Raji (cell line): Measurements from ENCODE around the gene TMEM143.

Source experiments
- POLR2A ChIP-seq: IDR thresholded peaks from 2 replicates; pipeline ENCODE4 v1.6.1; 2011; ENCODE audit warnings: low read depth, low read length, control low read depth; ENCODE audit not compliant: insufficient read depth

The TMEM143 gene

DNA sequence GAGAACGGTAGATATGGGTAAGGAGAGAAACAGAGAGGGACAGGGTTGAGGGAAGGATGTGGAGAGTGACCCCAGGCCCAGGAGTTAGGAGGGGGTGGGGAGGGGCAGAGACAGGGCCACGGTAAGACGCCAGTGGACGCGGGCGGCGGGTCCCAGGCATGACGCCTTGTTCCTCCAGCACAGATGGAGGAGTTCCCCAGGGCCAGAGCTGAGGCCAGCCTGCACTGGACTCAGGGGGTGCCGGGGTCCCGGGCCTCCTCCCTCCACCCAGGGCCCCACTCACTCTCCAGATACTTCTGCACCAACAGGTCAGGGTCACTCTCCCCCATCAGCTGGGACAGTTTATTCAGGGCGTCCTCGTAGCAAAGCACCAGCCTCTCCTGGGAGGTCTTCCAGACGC is 60.4 kb downstream of the TMEM143 start:
- TF ChIP-seq POLR2A: no peak

DNA sequence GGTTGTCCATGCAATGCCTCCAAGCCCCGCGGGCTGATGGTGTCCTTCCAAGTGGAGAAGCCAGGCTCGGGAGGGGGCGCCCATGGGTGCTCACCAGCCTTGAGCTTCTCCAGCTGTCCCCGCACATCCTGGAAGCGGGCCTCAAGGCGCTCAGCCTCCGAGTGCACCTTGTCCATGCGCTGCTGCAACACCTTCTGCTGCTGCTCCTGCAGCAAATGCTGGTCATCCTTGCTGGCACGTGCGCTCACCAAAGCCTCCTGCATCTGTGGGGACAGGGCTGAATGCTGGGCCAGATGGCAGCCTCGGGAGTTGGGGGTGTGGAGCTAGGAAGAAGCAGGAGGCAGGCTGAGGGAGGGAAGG is 61.2 kb downstream of the TMEM143 start:
- TF ChIP-seq POLR2A: no peak

DNA sequence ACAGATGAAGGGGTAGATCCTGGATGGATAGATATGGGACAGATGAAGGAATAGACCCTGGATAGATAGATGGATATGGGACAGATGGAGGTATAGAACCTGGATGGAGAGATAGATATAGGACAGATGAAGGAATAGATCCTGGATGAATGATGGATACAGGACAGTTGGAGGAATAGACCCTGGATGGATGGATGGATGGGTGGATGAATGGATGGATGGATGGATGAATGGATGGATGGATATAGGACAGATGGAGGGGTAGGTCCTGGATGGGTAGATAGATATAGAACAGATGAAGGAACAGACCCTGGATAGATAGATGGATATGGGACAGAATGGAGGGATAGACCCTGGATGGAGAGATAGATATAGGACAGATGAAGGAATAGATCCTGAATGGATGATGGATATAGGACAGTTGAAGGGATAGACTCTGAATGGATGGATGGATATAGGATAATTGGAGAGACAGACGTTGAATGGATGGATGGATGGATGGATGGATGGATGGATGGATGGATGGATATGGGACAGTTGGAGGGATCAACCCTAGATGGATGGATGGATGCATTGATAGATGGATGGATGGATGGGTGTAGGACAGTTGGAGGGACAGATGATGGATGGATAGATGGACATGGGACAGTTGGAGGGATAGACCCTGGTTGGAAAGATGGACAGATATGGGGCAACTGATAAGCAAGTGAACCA is 61.7 kb downstream of the TMEM143 start:
- no peak for TF ChIP-seq POLR2A

DNA sequence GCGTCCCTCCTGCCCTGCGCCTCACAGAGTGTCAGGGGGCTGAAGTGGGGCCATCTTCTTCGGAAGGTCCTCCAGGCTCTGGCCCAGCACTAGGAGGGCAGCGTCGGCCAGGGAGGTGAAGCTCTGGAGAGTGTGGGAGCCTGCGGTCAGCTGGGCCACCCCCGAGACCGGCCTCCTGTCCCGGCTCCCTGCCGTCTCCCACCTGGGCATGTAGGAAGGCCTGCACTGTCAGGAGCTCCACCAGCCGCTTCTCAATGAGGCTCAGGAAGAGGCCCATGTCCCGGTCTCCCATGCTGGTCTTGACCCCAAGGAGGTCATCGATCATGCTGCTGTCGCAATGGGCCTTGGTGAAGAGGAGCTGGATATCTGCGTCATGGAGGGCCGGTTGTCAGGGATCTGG is 65.8 kb downstream of the TMEM143 start:
- no peak for TF ChIP-seq POLR2A

DNA sequence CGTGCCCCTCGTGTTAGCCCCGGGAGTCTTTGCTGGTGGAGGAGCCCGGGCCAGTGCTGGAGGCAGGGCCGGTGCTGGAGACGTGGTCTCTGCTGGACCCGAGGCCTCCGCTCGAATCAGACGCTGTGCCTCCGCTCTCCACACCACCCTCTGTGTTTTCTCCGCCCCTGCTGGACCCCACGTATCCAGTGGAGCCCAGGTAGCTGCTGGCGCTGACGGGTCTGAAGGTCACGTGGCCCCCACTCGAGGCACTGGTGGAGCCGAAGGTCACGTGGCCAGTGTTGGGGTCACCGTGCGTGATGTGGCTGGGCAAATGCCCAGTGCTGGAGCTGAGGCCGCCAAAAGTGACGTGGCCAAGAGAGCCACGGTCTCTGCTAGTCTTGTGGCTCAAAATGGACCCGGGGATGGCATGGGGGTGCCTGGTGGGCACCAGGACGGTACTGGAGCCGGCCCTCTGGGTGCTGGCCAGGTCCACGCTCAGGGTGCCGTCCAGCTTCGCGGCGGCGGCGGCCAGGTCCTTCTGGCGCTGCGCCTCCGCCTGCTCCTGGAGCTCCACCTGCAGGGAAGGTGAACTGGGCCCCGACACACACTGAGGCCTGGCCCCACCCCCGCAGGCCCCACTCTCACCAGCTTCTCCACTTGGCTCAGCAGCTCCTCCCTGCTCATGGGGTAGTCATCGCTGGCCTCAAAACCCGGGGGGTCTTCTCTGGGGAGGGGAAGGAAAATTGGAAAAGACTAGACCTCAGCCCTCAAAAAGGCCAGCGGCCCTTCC is 66.6 kb downstream of the TMEM143 start:
- TF ChIP-seq POLR2A: no peak

DNA sequence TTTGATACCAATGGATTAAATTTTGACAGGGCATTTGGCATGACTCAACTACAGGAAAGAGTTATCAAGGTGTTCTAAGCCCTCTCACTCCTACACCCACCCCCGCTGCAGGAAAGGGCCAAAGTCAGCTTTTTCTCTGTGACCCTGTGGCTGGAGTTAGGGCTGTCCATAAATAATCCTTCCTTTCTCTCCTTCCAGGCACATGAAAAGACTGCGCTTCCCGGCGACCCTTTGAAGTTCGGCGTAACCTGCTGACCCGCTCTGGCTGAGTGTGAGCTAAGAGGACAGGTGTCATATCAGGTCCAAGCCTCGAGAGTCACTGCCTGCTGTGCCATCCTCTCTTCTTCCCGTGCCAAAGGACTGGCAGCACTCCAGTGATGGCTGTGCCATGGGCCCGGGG is 68.3 kb downstream of the TMEM143 start:
- TF ChIP-seq POLR2A: no peak

DNA sequence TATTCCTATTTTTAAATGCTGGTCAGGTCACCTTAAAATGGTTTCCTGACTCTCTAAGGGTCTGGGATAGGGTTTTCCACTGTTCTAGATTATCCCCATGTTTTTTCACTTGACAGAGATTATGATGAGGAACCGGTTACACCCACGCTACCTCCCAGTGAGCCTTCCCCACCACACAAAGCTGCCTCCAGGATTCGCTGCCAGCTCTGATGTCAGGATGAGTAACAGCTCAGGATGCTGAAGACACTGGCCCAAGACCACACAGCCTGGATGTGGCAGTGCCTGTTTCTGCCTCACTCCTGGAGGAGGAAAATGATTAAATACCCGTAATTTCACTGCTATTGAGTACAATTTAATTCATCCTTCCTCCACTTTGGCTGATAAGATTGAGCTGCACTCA is 70.9 kb downstream of the TMEM143 start:
- TF ChIP-seq POLR2A: no peak

DNA sequence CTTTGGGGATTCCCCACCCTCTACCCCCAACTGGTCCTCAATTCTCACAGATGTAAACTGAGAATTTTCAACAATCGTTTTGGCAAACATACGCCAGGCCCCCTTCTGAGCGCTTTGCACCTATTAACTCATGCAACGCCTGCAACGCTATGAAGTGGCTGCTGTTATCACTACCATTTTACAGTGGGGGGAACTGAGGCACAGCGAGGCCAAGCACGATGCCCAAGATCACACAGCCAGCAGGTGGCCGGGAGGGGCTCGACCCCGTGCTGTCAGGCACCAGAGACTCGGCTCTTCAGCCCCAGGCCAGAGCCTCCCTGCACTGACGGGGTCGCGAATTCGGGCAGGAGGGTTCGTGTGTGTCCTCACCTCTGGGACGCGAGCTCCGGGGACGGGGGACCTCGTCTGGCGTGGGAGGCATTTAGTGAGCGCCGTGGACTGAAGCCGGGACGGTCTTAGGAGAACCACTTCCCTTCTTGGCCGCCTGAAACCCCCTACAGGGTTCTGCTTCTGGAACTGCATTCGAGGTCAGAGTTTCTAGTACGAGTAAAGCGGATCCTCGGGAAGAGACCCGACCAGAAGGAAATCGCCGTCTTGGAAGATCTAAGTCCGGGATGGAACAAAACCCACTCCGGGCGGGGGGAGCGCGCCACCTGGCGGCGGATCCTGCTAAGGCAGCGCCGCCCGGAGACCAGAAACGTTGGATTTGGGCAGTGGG is 72.8 kb downstream of the TMEM143 start:
- TF ChIP-seq POLR2A: no peak

DNA sequence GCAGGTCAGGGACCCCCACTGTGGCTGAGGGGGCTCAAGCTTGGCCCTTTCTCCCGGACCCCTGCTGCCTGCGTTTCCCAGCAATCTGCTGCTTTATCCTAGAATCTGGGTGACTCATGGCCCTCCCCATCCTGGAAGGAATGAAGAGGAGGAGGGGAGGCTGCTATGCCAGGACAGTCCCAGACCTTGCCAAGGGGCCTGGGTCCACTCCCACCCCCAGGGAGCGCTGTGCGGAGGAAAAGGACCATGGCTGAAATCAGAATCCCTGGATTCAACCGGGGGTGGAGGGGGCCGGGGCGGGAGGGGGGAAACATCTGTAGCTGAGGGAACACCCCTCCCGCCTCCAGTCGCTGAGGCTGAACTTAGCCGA is 73.4 kb downstream of the TMEM143 start:
- no peak for TF ChIP-seq POLR2A

DNA sequence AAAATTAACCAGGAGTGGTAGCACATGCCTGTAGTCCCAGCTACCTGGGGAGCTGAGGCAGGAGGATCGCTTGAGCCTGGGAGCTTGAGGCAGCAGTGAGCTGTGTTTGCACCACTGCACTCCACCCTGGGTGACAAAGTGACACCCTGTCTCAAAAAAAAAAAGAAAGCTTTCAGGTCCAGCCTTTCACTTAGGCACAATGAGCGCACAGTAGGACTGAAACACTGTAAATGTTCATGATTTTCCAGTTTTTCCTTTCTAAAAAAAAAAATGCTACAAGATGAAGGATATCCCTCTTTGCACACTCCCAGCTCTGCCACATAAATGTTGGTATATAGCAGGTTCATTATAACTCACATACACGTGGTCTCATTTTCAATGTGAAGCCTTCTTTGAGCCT is 76.0 kb downstream of the TMEM143 start:
- TF ChIP-seq POLR2A: no peak

DNA sequence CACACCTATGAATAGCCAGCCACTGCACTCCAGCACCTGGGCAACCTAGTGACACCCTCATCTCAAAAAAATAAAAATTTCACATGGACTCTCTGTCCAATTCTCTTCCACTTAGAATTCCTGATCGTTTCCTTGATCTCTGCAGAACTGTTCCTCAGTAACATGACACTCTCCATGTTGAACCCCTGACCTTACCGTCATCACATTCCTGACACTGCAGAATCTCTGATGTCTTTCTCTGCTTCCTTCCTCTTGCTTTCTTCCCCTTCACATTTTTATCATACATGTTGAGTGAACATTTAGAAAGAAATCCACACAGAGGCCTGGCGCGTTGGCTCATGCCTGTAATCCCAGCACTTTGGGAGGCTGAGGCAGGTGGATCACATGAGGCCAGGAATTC is 78.8 kb downstream of the TMEM143 start:
- TF ChIP-seq POLR2A: no peak

DNA sequence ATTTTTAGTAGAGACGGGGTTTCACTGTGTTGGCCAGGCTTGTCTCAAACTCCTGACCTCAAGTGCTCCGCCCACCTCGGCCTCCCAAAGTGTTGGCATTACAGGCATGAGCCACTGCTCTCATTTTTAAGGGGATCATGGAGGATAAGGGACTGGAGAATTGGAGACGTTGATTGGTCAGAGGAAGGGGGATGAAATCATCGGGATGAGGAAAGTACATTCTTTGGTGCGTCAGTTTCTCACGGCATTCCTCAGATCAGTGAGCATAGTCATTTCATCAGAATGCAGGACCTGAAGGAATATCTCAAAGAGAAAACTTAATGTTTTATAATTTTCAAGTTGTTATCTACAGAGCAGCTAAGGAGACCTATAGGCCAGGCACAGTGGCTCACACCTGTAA is 79.8 kb downstream of the TMEM143 start:
- no peak for TF ChIP-seq POLR2A
